ENCODE measurements around the gene IGF2BP2.
"Not testable (repeated sequence)": the region's sequence is repeated elsewhere in the genome, so short reads cannot be mapped to it uniquely, and the experiment has no call there.

The IGF2BP2 gene

GRCh38 chr3:185825006-185825638 lies at the start of gene IGF2BP2:
Gene IGF2BP2, minus strand, starts transcription at chr3:185825042. Its CDS starts 82 bp downstream, at chr3:185824960.
- peak; percentile 41 to 59 for DNase-seq

GRCh38 chr3:185874119-185874518 lies 49.3 kb upstream of the IGF2BP2 start:
- DNase-seq: no peak

GRCh38 chr3:185867650-185868049 lies 42.8 kb upstream of the IGF2BP2 start:
- no peak for DNase-seq

GRCh38 chr3:185866995-185867394 lies 42.2 kb upstream of the IGF2BP2 start:
- DNase-seq: no peak

GRCh38 chr3:185866555-185866954 lies 41.7 kb upstream of the IGF2BP2 start:
- no peak for DNase-seq

GRCh38 chr3:185865247-185865646 lies 40.4 kb upstream of the IGF2BP2 start:
- DNase-seq: no peak

DNA sequence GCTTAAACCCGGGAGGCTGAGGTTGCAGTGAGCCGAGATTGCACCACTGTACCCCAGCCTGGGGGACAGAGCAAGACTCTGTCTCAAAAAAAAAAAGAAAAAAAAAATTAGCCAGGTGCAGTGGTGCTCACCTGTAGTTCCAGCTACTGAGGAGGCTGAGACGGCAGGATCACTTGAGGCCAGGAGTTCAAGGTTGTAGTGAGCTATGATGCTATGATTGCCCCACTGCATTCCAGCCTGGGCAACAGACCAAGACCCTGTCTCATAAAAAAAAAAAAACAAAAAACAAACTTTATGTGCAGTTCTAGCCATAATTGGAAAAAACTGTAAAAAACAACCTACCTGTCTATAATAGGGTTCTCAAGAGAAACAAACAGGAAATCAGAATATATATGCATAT lies 39.9 kb upstream of the IGF2BP2 start:
- DNase-seq: no peak

- no peak for DNase-seq
Observed at GRCh38 chr3:185862920-185863319, 38.1 kb upstream of the IGF2BP2 start.

- DNase-seq: no peak
Observed at GRCh38 chr3:185859294-185859972, 34.6 kb upstream of the IGF2BP2 start.

DNA sequence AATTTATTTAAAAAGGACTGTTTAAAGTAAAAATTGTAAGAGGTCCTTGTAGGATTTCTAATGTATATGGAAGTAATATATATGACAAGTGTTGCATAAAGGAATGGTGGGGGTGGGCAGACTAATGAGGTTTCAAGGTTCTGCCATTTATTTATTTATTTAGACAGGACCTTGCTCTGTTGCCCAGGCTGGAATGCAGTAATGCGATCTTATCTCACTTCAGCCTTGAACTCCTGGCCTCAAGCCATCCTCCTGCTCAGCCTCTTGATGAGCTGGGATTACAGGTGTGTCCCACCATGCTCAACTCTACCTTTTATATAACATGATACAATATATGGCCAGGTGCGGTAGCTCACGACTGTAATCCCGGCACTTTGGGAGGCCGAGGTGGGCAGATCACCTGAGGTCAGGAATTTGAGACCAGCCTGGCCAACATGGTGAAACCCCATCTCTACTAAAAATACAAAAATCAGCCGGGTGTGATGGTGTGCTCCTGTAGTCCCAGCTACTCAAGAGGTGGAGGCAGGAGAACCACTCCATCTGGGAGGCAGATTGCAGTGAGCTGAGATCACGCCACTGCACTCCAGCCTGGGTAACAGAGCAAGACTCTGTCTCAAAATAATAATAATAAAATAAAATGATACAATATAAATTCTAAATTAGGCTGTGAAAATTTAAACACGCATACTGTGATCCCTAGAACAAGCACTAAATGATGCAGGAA lies 33.8 kb upstream of the IGF2BP2 start:
- DNase-seq: no peak

GRCh38 chr3:185857208-185857607 lies 32.4 kb upstream of the IGF2BP2 start:
- no peak for DNase-seq

DNA sequence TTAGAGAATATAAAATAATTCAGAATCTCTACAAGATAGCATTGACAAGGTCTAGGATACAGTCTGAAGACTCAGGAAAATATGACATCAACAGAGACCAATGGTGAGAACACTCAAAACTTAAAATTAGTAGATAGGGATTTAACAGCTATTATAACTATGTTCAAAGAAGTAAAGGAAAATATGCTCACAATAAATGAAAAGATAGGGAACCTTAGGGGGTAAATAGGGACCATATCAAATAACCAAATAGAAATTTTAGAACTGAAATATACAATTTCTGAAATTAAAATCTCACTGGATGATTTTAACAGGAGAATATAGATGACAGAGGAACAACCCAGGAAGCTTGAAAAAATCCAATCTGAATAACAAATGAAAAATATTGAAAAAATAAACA lies 31.8 kb upstream of the IGF2BP2 start:
- DNase-seq: no peak

DNA sequence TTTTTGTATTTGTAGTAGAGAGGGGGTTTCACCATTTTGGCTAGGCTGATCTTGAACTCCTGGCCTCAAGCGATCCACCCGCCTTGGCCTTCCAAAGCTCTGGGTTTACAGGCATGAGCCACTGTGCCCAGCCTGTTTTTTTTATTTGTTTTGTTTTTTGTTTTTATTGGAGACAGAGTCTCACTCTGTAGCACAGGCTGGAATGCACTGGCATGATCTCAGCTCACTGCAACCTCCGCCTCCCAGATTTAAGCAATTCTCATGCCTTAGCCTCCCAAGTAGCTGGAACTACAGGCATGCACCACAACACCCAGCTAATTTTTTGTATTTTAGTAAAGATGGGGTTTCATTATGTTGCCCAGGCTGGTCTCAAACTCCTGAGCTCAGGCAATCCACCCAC lies 28.9 kb upstream of the IGF2BP2 start:
- DNase-seq: not testable (repeated sequence)

DNA sequence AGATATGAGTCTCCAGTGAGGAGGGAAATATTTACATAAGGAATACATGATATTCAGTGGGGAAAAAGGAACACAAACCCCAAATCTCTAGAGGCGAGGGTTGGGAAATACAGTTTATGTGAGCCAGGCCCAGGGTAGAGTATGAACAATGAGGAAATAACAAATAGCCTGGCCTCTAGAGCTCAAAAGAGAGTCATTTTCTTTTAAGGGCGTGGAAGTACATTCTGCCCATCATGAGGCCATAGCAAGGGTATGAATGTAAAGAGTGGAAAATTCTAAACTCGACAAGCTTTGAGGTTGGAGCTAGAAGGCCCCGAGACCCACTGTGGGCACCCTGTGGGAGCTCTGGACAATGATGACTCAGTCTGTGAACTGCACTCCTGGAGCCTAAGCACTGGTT lies 27.8 kb upstream of the IGF2BP2 start:
- no peak for DNase-seq

- no peak for DNase-seq
Observed at GRCh38 chr3:185851959-185852358, 27.1 kb upstream of the IGF2BP2 start.

GRCh38 chr3:185851046-185851445 lies 26.2 kb upstream of the IGF2BP2 start:
- DNase-seq: no peak

- no peak for DNase-seq
Observed at GRCh38 chr3:185847506-185847905, 22.7 kb upstream of the IGF2BP2 start.

GRCh38 chr3:185846037-185846436 lies 21.2 kb upstream of the IGF2BP2 start:
- DNase-seq: no peak

GRCh38 chr3:185844051-185844450 lies 19.2 kb upstream of the IGF2BP2 start:
- no peak for DNase-seq

DNA sequence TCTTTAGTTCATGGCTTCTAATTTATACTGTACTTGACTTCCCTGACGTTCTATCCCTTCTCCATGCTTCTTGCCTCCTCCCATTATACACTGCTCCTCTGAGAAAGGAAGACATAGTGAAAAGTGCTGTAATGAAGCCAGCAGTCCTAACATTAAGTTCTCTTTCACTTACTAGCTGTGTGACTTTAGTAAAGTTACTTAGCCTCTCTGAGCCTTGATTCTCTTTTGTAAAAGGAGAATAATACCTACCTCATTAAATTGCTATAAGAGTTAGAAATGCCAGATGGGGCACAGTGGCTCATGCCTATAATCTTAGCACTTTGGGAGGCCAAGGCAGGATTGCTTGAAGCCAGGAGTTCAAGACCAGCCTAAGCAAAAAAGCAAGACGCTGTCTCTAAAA lies 18.8 kb upstream of the IGF2BP2 start:
- DNase-seq: no peak

- no peak for DNase-seq
Observed at GRCh38 chr3:185843126-185843525, 18.3 kb upstream of the IGF2BP2 start.

DNA sequence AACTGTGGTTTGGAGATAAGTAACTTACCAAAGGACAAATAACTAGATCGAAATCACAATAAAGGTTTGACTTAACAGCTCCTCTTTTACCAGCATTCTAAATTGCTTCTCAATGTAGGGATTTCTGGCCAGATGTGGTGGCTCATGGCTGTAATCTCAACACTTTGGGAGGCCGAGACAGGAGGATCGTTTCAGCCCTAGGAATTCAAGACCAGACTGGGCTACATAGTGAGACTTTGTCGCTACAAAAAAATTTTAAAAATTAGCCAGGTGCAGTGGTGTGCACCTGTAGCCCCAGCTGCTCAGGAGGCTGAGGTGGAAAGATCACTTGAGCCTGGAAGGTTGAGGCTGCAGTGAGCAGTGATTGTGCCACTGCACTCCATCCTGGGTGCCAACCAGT lies 17.4 kb upstream of the IGF2BP2 start:
- DNase-seq: no peak

DNA sequence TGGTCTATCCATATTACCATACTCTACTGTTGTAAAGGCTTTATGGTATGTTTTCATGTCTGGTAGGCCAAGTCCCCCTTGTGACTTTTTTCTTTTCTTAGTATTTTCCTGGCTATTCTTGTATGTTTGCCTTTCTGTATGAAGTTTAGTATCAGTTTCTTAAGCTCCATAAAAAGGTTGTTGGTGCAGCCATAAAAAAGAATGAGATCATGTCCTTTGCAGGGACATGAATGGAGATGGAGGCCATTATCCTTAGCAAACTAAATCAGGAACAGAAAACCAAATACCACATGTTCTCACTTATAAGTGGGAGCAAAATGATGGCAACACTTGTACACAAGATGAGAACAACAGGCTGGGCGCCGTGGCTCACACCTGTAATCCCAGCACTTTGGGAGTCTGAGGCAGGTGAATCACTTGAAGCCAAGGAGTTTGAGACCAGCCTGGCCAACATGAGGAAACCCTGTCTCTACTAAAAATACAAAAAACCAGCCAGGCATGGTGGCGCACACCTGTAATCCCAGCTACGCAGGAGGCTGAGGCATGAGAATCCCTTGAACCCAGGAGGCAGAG lies 13.7 kb upstream of the IGF2BP2 start:
- DNase-seq: not testable (repeated sequence)

DNA sequence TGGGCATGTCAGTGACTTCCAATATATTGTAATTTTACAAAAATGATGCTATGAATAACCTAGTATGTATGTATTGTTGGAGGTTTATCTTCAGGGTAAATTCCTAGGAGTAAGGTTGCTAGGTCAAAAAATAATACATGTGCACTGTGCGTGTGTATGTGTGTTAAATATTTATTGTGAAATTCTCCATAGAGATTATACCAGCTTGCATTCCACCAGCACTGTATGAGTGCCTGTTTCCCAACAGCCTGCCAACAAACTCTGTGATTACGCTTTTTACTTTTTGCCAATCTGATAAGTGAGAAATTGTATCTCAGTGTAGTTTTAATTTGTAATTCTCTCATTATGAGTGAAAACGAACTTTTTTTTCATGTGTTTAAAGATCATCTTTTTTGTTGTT lies 12.6 kb upstream of the IGF2BP2 start:
- DNase-seq: no peak
